ENCODE data around the gene HTRA2.
"Not testable (repeated sequence)": the region's sequence is repeated elsewhere in the genome, so short reads cannot be mapped to it uniquely, and the experiment has no call there.

HTRA2 gene

GRCh38 chr2:74561022-74561421, 31.3 kb downstream of the HTRA2 start:
- DNase-seq (ENCODE audit: low read depth in 2 of 2) = not testable (repeated sequence)

GRCh38 chr2:74562126-74562775, 32.5 kb downstream of the HTRA2 start:
- DNase-seq (ENCODE audit: low read depth in 2 of 2) = no peak

- DNase-seq (ENCODE audit: low read depth in 2 of 2) = no peak
Observed at GRCh38 chr2:74564222-74564621, 34.5 kb downstream of the HTRA2 start.

- no peak for DNase-seq (ENCODE audit: low read depth in 2 of 2)
Observed at GRCh38 chr2:74566076-74566753, 36.5 kb downstream of the HTRA2 start.

GRCh38 chr2:74566754-74567085, 37.0 kb downstream of the HTRA2 start:
- peak; percentile 98 for DNase-seq (ENCODE audit: low read depth in 2 of 2)

- peak; percentile 54 to 66 for DNase-seq (ENCODE audit: low read depth in 2 of 2)
Observed at GRCh38 chr2:74567881-74568280, 38.1 kb downstream of the HTRA2 start.

GRCh38 chr2:74569686-74570085, 40.0 kb downstream of the HTRA2 start:
- no peak for DNase-seq (ENCODE audit: low read depth in 2 of 2)

GRCh38 chr2:74571058-74571457, 41.3 kb downstream of the HTRA2 start:
- no peak for DNase-seq (ENCODE audit: low read depth in 2 of 2)

GRCh38 chr2:74572178-74572925, 42.6 kb downstream of the HTRA2 start:
- DNase-seq (ENCODE audit: low read depth in 2 of 2) = no peak

- peak; percentile 51 to 52 for DNase-seq (ENCODE audit: low read depth in 2 of 2)
Observed at GRCh38 chr2:74573747-74574562, 44.2 kb downstream of the HTRA2 start.

- DNase-seq (ENCODE audit: low read depth in 2 of 2) = no peak
Observed at GRCh38 chr2:74575320-74575719, 45.6 kb downstream of the HTRA2 start.

- peak; percentile 64 for DNase-seq (ENCODE audit: low read depth in 2 of 2)
Observed at GRCh38 chr2:74576211-74576862, 46.6 kb downstream of the HTRA2 start.

GRCh38 chr2:74576863-74577229, 47.1 kb downstream of the HTRA2 start:
- DNase-seq (ENCODE audit: low read depth in 2 of 2) = peak; percentile 77

GRCh38 chr2:74577448-74577847, 47.7 kb downstream of the HTRA2 start:
- no peak for DNase-seq (ENCODE audit: low read depth in 2 of 2)

- DNase-seq (ENCODE audit: low read depth in 2 of 2) = no peak
Observed at GRCh38 chr2:74578408-74578807, 48.7 kb downstream of the HTRA2 start.

GRCh38 chr2:74581463-74581862, 51.7 kb downstream of the HTRA2 start:
- no peak for DNase-seq (ENCODE audit: low read depth in 2 of 2)

GRCh38 chr2:74582184-74582583, 52.5 kb downstream of the HTRA2 start:
- DNase-seq (ENCODE audit: low read depth in 2 of 2) = no peak
